ENCODE data around the gene GLI3.

The GLI3 gene

DNA sequence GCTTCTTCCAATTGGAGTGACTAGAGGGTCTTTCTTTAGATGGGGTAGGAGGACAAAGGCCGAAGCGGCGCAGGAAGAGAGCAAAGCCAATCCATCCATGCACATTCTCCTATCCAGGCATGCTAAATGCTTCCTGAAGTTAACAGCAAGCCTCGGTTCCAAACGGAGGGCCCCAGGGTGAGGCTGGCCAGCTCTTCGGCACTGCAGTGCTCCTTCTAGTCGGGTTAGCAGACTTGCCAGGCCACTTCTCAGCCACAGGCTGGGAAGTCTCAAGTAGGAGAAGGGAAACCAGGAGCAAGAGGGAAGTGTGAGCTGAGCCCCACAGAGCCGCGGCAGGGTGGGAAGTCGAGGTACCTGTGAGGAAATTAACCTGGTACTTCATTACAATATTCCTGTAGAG, 280.3 kb downstream of the GLI3 start:
- no peak for DNase-seq

DNA sequence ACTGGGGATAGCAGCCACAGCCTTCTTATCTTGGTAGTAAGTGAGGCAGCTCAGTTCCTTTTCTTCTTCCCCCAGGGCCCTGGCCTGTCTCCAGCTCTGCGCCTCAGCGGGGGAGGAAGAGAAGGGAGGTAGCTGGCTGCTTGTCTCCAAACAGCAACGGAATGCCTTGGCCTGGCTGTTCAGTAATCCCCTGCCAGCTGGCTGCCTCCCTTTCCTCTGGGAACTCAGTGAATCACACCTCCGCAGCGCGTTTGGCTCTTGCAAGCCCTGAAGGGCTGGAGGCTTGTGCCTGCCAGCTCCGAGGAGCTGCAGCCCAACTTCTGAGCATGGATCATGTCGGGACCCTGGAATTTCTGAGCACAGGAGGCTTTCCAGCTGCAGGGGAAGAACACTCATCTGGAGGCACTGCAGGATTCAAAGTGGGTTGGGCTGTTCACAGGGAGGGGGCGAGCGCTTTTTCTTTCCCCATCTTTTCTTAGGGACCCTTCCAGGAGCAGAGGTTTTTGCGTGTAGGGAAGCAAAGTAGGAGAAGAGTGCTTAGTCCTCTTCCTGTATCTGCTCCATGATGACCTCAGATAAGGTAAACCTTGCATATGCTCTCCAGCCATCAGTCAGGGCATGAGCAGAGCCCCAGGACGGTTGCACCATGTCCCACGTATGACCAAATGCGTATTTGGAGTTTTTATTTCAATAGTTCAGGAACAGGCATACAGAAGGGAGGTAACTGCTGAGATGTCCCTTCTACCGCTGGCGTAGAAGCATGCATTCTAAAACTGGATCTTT, 280.9 kb downstream of the GLI3 start:
- DNase-seq: peak; percentile 87

DNA sequence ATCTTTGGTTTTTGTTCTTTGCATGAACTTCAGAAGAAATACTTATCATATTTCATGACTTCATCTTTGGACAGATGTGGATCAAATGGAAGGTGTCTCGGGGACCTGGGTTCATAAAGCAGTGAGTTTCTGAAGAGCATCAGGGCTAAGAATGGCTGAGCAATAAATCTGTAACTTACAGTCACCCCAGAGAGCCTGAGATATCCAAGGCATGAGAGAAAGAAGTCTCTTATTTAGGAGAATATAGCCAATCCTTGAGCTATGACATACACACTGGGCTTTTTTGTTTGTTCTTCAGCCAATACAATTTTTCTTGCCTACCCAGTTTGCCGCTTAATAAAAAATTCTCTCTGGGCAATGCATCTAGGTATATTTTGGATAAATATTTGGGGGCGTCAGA, 281.6 kb downstream of the GLI3 start:
- no peak for DNase-seq

DNA sequence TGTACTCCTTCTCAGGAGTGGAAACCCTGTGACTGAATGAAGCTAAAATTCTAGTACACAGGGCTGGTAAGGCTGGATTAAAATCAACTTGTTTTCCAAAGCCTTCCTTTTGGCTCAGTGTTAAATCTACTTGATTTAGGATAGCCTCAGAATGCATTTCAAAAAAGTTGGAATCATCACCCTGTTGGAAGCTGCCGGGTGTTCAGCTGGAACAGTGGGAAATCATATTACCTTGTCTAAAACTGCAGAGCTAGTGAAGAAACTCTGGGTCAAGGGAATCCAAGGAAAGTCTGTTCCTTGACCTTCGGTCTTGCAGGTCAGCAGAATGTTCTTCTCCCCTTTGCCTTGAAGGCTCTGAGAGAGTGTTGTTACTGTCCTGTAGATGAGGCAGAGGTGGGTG, 282.0 kb downstream of the GLI3 start:
- DNase-seq: no peak

DNA sequence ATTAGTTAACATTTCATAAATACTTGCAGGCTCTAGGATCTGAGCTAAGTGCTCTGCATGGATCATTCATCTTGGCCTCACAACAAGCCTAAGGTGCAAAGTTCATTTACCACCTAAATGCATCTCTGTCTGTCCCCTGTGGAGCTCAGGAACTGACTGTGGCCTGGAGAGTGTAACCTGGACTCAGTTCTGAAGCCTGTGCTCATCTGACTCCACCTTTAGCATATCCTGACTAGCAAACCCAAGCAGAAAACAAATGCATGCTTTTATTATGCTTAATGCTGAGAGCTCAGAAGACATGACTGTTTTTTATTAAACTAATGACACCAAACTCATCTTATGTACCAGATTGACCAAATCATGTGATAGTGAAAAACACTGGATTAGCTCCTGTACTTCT, 288.5 kb downstream of the GLI3 start:
- no peak for DNase-seq

DNA sequence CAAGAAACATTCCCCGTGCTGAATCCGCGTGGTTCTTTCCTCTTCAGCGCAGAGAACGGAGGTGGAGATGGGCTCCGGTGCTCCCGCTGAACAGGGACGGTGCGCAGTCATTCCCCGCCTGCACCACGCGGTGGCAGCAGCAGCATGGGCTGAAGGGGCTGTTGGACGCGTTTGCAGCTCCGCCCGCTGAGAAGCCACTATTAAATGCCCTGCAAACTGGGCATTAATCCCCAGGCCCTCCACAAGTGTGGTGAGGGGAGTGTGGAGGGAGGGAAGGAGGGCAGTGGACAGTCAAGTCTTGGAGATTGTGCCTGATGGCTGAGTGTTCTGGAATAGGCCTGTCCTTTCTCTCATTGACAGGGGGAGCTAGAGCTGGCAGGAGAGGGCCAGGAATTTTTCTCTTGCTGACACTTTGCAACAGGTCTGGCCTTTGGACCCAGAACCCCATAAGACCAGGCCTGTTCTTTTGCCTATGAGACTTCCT, 293.9 kb downstream of the GLI3 start:
- peak; percentile 82 for DNase-seq

DNA sequence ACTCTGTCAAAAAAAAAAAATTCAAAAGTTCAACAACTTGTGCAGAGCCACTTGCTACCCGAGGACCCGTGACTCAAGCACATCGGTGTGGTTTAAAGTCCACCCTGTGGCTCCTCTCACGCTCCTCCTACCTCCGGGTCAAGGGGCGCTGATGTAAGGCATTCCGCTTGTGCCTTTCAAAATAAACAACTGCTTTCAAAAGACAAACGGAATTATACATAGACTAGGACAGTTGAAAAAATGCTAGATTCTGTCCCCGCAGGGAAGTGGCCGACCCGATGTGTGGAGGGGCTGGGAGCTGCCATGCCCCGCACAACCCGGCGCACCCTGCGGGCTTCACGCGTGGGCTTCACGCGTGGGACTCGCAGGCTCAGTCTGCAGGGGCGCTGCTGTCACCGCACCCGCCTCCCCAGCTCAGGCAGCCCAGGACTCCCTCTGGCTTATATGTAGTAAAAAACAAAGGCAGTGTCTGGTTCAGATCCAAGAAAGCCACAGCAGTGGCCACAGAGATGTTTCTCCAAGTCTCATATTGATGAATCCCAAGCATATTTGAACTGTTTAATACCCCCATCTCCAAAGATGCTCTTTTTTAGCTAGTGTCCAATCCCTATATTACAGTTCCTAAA, 294.4 kb downstream of the GLI3 start:
- no peak for DNase-seq

DNA sequence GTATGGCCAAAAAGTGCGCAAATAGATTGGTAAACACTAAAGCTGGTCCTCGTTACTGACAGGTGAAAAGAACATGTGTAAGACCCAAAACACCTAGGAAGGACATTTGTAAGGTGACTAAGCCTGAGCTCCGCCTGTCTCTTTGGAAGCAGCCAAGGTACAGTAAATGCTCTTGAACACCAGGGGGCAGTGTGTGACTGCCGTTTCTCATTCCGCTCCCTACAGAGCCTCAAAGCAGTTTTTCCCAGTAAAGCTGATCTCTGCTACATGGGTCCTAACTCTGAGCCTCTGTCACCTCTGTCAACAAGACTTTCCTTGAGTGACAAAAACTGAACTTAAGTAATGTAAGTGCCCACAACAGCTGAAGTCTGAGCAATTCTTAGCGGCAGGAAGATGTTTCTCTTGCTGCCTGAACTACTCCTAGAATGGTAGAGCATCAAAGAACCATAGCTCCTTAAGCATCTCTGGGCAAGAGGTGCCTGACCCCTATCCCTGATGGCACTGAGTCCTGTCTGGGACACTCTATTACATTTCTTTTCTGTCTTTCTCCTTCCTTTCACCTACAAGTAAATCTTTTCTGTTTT, 296.2 kb downstream of the GLI3 start:
- DNase-seq: peak; percentile 86

DNA sequence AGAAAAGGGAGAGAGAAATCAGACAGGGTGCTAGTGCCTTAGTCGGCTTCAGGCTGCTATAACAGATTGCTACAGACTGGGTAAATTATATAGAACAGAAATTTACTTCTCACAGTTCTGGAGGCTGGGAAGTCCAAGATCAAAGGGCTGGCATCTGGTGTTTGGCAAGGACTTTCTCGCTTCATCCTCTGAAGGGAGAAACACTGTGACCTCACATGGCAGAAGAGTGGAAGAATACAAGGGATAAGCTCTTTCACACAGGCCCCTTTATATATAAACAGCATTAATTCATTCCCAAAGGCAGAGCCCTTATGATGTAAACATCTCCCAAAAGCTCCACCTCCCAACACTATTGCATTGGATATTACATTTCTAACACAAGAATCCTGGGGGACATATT, 298.6 kb downstream of the GLI3 start:
- no peak for DNase-seq

DNA sequence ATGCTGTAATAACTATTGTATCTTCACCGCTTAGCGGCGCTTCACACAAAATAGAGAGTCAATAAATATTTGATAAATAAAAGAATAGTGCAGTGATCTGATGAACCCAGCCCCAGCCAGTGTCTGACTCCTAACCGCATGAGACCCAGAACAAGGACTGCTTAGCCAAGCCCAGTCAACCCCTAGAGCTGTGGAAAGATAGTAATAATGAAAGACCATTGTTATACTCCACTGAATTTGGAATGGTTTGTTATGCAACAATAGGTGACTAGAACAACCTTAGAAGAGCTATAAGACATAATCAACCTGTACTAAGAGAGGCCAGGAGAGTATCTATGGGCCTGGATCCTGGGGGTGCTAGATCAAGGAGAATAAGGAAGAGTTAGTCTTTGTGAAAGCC, 303.6 kb downstream of the GLI3 start:
- no peak for DNase-seq

DNA sequence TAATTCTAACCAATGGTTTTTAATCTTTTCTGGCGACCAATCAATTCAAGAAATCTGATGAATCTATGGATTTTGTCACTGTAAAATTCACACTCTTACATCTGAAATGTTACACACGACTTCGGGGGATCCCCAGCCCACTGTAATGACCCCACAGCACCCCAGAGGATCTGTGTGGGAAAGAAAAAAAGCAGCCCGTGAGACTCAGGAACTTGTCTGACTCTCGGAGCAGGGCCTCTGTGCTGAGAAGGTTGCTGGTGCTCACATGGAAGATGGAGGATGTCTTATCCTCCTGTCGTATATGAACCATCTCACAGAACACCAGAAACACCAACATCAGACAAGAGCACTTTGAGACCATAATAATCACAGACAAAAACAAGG, 305.8 kb downstream of the GLI3 start:
- DNase-seq: no peak

DNA sequence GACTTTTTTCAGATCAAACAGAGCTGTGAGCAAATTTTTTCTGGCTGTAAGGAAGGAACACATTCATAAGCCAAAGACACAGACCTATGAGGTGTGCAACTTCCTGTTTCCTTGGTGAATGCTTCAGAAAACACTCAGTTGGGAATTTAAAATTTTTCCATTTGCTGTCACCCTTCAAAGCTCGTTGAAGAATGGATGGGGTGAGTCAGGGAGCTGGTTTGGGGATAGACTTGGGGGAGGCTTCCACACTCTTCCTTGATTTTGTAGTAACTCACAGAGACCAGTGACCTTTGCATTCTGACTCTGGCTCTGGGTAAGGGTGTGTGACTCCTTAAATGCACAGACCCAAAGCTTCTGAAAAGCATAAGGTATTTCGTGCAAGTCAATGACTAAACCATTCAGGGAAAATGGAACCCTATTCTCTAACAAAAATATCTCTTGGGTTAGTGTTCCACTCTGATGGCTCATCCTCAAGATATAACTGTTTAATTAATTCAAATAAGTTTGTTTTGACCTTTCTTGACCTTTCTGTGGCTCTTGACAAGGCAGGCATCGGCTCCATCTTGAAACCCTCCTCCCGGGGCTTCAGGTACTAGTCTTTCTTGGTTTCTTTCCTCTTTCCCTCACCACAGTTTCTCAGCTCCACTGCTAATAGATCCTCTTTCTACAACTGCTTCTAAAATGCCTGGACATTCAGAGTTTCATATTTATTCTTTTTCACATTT, 306.3 kb downstream of the GLI3 start:
- DNase-seq: no peak

DNA sequence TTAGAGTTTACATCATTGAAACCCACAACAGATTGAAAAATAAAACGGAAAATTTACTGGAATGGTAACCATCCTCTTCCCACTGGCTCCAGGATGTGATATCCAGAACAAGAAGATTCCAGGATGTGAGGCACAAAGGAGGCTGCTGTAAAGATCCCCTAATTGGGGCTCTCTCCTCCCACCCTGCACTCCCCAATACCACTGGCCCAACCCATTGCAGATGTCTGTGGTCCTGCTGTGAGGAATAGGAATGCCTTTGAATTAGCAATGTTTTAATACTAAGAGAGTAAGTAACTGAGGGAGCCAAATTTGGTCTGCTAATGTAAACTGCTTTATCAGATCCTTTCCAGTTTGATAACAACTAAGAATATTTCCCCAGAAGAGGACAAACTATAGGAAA, 308.2 kb downstream of the GLI3 start:
- DNase-seq: no peak

DNA sequence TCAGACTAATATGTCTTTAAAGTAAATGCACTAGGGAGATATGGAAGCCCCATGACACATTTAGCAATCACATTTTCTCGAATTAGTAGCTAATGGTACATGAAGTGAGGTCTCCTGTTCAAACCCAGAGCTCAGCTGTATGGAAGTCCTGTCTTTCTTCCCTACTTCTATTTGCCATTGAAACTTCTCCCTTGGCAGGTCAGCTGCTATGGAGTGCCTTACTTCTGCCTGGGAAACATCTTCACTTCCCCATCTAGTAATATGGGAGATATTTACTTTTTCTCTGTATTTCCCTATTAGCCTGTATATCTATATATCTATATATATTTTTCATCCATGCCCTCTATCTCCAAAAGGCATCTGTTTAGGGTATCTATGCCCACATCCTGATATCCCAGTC, 308.8 kb downstream of the GLI3 start:
- DNase-seq: no peak

DNA sequence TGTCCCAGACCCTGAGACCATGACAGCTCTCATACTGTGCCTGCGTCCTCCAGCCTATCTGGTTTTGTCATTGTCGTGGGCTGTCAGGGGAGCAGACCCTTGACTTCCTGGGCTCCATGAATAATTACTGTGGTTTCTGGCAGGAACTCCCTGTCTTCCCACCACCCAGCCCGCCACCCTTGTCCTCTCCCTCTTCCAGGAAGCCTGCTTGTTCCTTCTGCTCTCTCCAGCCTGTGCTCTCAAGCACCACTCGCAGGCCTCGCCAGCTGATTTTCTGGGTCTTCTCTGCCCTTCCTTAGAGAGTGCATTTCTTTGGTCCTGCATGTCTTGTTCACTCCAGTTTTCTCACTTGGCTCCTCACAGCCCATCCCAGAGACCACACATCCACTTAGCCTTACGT, 309.6 kb downstream of the GLI3 start:
- no peak for DNase-seq

DNA sequence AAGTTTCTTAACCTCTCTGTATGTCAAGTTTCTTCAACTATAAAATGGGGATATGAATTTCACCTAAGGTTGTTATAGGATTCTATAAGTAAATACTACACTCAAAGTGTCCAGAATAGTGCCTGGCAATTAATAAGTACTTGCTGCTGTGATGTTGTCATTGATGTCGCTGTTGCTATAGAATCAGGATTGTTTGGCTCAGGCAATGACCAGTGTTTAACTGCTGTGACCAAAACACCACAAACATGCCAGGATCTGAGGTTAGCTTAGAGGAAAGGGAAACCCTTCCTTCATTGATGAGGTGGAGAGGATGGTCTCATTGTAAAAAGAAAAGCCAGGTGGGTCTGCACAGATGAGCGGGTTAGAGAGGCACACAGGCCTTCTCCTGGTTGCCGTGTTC, 311.1 kb downstream of the GLI3 start:
- DNase-seq: no peak

DNA sequence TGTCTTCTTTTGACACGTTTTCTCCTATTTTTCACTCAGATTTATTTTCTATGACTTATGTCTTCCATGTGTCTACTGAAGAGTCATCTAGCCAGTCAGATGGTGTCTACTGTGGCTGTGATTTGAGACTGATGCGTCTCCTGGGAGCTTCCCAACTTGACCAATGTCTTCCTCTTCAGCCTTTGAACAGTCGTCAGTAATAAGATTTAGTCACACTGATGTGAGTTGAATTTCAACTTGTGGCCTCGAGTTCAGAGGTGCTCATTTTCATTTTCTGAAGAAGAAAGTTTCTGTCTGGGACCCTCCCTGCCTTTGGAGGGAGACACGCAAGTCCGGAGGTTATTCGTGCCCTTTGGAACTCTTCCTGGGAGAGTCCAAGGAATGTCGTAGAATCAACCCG, 312.2 kb downstream of the GLI3 start:
- no peak for DNase-seq

DNA sequence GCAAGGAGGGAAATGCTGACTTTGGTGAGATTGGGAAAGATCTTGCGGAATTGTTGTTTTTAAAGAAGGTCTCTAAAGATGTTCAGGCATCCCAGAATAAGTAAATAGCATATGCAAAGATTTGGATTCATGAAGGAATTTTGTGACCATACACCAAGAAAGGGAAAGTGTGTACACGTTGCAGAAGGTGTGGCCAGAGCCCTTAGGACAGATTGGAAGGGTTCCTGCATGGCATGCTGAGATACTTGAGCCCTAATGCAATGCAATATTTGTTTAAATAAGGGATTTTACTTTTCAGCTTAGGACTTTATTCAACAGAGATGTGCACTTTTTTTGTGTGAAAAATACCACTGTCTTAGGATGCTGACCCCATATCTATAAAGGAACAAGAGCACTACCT, 314.6 kb downstream of the GLI3 start:
- no peak for DNase-seq

DNA sequence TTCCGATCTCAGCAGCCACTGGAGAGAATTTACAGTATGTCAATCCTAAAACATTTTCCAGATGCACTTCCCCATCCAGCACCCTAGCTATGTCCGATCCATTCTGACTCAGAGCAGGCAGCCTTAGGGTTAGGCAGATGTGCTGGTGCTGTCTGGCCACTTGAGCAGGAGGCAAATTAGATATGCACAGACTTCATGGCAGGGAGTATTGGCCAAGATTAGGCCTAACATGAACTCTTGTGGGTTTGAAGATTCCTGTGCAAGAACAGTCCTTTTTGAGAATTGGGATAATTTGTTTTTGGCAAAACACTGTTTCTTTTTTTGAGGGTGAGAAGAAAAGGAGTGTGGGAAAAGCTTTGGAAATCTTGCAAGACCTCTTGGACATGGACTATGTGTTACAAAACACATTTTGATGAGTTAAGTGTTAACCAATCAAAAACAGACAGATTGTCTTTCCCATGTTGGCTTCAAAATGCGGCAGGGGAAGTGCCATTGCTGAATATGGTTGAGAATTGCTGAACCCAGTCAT, 315.5 kb downstream of the GLI3 start:
- DNase-seq: no peak

DNA sequence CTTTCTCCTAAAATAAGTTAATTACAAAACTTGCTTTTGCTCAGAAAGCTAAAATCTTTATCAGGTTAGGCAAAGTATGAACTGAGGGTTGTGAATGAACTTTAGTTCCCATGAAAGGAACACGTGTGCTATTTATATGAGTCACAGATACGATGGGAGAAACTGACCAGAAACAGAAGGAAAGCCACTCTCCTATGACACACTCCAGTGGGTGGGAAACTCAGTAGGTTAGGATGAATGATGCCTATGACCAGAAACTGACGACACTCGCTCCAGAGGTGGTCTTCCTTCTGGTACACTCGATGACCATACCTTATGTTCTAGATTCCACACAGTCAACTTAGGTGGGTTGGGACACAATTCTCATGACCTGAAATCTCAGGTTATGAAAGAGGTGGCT, 318.4 kb downstream of the GLI3 start:
- DNase-seq: no peak

DNA sequence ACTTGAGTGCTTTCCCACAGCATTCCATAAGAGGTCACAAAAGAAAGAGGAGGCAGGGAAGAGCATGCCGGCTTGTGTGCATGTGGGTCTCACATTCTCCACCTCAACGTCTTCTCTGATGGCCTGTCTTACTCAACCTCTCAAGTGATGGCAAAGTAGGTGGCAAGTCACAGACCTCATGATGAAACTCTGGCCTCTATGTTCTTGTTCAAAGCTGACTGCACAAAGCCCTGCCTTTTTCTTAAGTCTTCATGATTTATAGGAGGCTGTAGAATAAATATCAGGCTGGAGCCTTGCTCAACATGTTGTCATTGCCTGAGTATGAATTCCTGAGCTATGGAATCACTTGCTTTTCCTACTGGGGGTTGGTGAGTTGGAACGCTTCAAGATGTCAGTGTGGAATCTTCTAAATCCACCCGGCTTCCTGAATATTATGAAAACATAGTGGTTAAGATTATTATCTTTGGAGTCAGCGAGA, 320.5 kb downstream of the GLI3 start:
- no peak for DNase-seq

DNA sequence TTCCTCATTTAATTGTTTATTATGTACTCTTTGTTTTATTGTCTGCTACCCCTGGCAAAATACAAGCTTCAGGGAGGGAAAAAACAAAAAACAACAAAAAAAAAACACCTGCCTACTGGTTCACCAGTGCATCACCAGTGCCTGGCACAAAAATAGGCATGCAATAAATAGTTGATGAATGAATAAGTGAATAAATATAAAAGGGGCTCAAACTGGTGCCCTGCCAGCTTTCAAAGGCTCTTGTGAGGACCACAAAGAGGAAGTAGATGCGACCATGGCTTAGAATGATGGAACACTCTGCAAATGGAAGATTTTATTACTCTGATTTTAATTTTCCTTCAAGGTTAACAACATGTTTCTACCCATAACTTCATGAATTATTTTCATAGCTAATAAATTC, 321.1 kb downstream of the GLI3 start:
- DNase-seq: peak; percentile 7

DNA sequence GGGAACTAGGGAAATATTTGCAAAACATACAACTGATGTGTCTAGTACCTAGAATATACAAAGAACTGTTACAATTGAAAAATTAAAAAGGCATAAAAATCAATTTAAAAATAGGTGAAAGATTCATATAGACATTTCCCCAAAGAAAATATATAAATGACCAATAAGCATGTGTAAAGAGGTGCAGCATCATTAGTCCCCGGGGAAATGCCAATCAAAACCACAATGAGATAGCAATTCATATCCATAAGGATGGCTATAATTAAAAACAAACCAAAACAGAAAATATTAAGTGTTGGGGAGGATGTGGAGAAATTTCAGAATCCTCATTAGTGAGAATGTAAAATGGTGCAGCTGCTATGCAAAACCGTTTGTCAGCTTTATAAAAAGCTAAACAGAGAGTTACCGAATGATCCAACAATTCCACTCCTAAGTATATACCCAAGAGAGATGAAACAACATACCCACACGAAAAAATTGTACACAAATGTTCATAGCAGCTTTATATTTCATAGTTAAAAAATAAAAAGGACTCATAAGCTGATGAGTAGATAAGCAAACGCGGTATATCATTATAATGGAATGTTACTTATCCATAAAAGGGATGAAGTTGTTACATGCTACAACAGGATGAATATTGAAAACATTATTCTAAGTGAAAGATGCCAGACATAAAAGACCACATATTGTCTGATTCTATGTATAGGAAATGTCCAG, 324.0 kb downstream of the GLI3 start:
- DNase-seq: no peak

Data from hematopoietic multipotent progenitor cell treated with erythropoietin and hydrocortisone succinate and interleukin-3 and kit ligand, for 6 days (in vitro differentiated cells).